GM19468 (cell line): ENCODE data around the gene SPEF2.
"Not testable (repeated sequence)": the region's sequence is repeated elsewhere in the genome, so short reads cannot be mapped to it uniquely, and the experiment has no call there.

Experiments
- ATAC-seq: cut with Tn5 transposase; IDR thresholded peaks from one replicate; pipeline ENCODE4 v1.9.1; 2021; ENCODE audit warnings: mild to moderate bottlenecking, moderate library complexity, moderate number of reproducible peaks; ENCODE audit not compliant: unreplicated experiment; ENCODE audit errors: extremely low read depth

SPEF2 gene

GRCh38 chr5:35813521-35813920, 195.9 kb downstream of the SPEF2 start:
- no peak for ATAC-seq

DNA sequence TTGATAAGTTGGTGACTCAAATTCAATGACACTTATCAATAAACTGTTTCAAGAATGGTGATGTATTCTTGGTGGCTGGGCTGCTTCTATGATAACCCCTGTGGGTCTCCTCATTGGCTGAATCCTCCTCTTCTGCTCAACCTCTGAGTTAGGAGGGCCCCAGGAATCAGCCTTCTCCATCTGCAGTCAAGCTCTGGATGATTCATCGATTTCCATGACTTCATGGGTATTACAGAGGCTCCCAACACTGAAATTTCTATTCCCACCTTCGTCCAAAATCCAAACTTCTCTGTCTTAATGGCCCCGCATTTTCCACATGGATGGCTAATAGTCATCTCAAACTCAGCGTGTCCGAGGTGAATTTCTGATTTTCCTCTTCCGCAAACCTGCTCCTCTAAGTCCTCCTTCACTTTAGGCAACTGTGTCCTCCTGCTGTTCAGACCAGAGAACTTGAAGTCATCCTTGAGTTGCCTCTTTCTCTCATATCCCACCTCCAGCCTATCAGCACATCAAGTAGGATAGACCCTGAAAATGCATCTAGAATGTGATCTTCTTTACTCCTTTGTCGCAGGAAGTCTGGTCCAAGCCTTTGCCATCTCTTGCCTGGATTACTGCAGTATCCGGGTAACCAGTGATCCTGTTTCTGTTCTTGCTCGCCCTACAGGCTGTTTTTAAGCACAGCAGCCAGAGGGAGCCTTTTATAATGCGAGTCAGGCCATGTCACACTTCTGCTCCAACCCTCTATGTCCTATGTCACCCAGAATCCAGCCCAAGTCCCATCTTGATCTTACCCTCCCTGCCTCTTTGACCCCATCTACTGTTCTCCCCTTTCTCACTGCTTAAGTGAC, 197.7 kb downstream of the SPEF2 start:
- ATAC-seq, result no peak

DNA sequence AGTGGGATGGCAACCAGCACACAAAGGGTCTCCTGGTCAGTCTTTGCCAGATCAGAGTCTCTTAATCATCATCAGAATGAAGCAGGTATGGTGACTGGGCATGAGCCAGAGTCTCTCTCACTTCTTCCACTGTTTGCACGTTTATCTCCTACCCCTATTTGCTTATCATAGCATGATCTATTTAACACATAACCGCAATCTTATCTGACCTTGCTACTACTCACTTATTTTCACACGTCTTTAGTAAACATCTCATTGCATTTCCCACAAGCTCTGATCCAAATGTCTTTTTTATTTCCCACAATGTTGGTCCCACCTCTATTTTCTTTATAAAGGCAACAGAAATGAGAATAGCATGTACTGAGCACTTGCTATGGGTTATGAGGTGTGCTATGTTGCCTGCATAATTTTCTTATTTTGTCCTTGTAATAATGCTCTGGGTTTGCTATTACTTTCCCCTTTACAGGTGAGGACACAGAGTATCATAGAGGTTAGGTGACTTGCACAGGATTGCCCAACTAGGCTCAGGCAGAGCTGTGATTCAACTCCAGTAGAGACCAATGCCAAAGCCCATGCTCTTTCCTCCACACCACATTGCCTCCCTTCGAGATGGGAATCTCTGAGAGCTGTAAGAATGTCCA, 199.3 kb downstream of the SPEF2 start:
- no peak for ATAC-seq

DNA sequence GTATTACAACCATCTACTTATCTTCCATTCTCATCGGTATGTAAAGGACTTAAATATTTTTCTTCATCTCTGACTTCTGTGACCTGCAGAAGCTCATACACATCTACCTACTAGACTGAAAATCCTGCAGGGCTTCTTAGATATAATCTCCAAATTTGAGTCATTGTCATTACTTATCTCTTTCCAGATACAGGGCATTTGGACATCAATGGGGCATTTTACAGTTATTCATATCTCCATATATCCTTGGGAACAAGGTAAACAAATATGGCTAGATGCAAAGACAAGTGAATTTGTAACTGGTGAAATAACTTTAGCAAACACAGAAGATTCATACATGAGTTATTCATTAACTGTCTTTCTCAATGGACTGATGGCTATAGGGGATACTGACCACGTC, 201.4 kb downstream of the SPEF2 start:
- no peak for ATAC-seq

GRCh38 chr5:35819668-35820067, 202.0 kb downstream of the SPEF2 start:
- ATAC-seq, result no peak

DNA sequence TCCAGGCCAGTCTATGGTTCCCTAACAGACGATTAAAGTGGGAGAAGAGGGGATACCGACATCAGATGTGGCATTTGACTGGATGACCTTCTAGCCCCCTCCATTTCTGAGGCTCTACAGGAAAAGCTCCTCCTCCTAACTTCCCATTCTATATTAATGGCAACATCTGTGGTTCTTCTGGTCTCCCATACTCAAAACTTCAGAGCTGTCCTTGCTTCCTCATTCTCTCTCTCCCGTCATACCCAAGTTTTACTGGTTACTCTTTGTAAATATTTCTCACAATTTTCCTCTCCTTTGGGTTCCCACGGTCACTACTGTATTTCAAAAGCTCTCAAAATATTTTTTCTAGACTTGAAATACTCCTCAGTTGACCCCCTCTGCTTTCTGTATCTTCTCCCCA, 203.1 kb downstream of the SPEF2 start:
- ATAC-seq, result no peak

GRCh38 chr5:35821513-35821912, 203.8 kb downstream of the SPEF2 start:
- ATAC-seq, result no peak

- no peak for ATAC-seq
Observed at GRCh38 chr5:35822511-35822910, 204.8 kb downstream of the SPEF2 start.

DNA sequence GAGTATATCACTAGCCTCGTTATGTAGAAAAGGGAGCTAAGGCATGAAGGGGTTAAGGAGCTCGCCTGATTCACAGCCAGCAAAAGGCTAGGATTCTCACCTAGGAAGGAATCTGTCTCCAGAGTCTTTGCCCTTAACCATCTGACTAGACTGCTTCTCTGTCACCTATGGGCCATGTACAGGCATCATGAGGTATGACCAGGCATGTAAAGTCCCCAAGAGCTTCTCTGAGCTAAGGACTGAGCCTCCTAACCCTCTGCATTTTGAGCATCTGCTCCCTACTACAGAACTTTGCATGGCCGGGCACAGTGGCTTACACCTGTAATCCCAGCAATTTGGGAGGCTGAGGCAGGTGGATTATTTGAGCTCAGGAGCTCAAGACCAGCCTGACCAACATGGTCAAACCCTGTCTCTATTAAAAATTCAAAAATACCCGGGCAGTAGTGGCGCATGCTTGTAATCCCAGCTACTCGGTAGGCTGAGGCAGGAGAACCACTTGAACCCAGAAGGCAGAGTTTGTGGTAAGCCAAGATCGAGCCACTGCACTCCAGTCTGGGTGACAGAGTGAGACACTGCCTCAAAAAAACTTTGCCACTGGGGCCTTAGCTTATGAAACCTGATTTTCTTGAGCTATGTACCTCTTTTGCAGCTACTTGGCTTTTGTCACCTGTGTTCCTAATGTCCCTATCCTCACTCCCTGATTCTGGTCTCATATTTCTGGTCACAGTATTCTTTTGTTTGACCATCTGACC, 205.9 kb downstream of the SPEF2 start:
- no peak for ATAC-seq

DNA sequence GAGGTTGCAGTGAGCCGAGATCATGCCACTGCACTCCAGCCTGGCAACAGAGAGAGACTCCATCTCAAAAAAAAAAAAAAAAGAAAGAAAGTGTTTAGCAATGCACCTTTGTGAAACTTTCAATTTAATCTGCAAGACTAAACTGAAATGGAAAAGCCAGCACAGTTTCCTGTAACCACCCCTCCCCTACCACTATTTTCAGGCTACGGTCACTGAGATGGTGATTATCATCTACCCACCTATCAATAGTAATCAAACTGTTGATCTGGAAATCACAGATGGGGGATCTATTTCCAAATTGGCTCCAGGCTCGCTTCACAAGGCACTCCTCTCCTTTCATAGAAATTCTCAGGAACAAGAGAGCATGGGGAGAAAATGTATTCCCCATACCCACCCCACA, 208.4 kb downstream of the SPEF2 start:
- ATAC-seq, result no peak

DNA sequence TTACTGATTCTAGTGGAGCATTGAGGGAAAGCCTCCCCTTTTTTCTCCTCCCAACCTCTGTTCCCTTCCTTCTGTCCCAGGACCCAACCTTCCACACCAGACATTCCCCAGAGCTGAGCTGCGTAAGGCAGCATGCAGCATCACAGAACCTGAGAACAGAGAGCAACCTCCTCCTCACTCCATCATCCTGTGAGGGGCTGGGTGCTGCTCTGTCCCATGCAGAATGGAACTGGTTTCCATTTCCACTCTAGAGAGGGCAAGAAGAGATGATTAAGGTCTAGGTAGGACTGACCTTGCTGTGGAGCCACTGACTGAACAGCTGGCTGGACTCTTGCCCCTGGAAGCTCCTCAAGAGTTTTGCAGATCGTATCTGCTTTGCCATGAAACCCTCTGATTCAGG, 208.9 kb downstream of the SPEF2 start:
- no peak for ATAC-seq

- no peak for ATAC-seq
Observed at GRCh38 chr5:35828082-35828598, 210.5 kb downstream of the SPEF2 start.

DNA sequence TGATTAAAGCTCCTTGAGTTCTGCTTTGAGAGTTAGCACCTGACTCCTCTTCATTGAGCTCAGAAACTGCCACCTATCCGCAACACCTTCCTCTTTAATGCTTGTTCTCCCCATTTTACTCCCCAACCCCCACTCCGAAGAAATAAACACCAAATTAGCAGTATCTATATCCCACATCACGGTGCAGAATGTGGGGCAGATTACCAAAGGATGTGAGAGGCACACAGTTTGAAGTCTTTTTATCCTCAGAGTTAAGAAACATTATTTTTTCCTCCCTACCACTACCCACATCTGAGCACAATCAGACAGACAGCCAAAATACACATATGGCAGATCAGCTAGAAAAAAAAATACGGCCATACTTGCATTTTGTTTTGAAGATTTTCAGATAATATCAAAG, 212.9 kb downstream of the SPEF2 start:
- ATAC-seq, result no peak

GRCh38 chr5:35832762-35833161, 215.1 kb downstream of the SPEF2 start:
- ATAC-seq, result no peak

GRCh38 chr5:35833224-35833623, 215.6 kb downstream of the SPEF2 start:
- ATAC-seq, result no peak

- ATAC-seq, result no peak
Observed at GRCh38 chr5:35835796-35836742, 218.4 kb downstream of the SPEF2 start.

DNA sequence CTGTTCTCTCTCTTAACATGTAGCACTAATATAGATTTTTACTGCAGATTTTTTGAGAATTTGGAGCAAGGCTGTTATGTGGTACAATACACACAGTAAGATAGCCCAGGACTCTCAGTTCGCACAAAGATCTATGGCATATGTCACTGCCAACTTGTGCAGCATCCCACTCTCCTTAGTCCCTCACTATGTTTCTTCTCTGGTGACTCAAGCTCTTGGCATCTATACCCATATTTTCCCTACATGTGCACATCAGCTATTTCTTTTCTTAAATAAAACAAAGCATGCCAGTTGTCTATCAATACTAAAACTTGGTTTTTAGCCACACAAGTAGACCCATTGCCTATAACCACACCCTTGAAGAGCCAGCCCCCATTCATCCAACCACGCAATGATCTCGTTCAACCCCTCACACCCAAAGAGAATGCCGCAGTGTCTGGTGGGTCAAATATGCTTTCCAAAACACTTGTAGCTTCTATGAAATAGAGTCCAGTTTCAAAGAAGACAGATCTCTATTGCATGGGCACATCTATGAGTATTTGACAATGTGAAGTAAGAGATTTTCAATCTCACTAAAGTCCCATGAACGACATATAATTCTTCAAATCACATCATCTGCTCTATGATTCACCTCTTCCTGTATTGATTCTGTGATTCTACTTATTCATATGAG, 220.8 kb downstream of the SPEF2 start:
- ATAC-seq, result no peak

GRCh38 chr5:35842856-35843255, 225.2 kb downstream of the SPEF2 start:
- no peak for ATAC-seq

GRCh38 chr5:35845508-35845907, 227.8 kb downstream of the SPEF2 start:
- not testable (repeated sequence) for ATAC-seq
